HEK293T (cell line): ENCODE results near the gene PAPPA.

Experiments used
- BHLHE40 ChIP-seq: fragments of 450-650 bp; IDR thresholded peaks from 2 replicates; pipeline ENCODE4 v1.6.1; 2016; ENCODE audit warnings: mild to moderate bottlenecking, moderate library complexity, borderline replicate concordance
- ELF4 ChIP-seq: fragments of 450-650 bp; IDR thresholded peaks from 2 replicates; pipeline ENCODE4 v1.6.1; 2017; ENCODE audit warnings: antibody characterized with exemption
- FOXA1 ChIP-seq: fragments of 450-650 bp; IDR thresholded peaks from 2 replicates; pipeline ENCODE4 v1.6.1; 2016; ENCODE audit warnings: mild to moderate bottlenecking
- FOXM1 ChIP-seq: fragments of 450-650 bp; IDR thresholded peaks from 2 replicates; pipeline ENCODE4 v1.6.1; 2017; ENCODE audit warnings: mild to moderate bottlenecking, borderline replicate concordance
- LEF1 ChIP-seq: fragments of 450-650 bp; IDR thresholded peaks from 2 replicates; pipeline ENCODE4 v1.6.1; 2017; ENCODE audit warnings: mild to moderate bottlenecking, borderline replicate concordance
- PKNOX1 ChIP-seq: fragments of 450-650 bp; IDR thresholded peaks from 2 replicates; pipeline ENCODE4 v1.6.1; 2016
- SUZ12 ChIP-seq: fragments of 450-650 bp; IDR thresholded peaks from 2 replicates; pipeline ENCODE4 v1.6.1; 2016; ENCODE audit warnings: mild to moderate bottlenecking
- TARDBP ChIP-seq: fragments of 450-650 bp; IDR thresholded peaks from 2 replicates; pipeline ENCODE4 v1.6.1; 2016
- ZNF384 ChIP-seq: fragments of 450-650 bp; IDR thresholded peaks from 2 replicates; pipeline ENCODE4 v1.6.1; 2016

GRCh38 chr9:116247284-116247683, 93.7 kb downstream of the PAPPA start:
- TF ChIP-seq ZNF384, result no peak
- no peak for TF ChIP-seq TARDBP
- no peak for TF ChIP-seq BHLHE40
- TF ChIP-seq ELF4, result no peak
- no peak for TF ChIP-seq FOXA1
- no peak for TF ChIP-seq PKNOX1
- no peak for TF ChIP-seq FOXM1
- TF ChIP-seq LEF1, result no peak
- TF ChIP-seq SUZ12, result no peak
